NB4 (cell line): ENCODE measurements around the gene BRF1.

ENCODE experiments used
- MYC ChIP-seq: IDR thresholded peaks from 2 replicates; pipeline ENCODE4 v1.6.1; 2011; ENCODE audit warnings: low read depth, low read length
- POLR2A ChIP-seq: IDR thresholded peaks from 2 replicates; pipeline ENCODE4 v1.6.1; 2011; ENCODE audit warnings: mild to moderate bottlenecking; ENCODE audit not compliant: insufficient read length; ENCODE audit errors: extremely low read depth
- TF ChIP-seq, protein P1 (sequence below): IDR thresholded peaks from one replicate; pipeline ENCODE4 v1.5.1; 2012; ENCODE audit warnings: low read depth, low read length
- TF ChIP-seq, protein P2 (sequence below): IDR thresholded peaks from 2 replicates; pipeline ENCODE4 v1.6.1; 2011; ENCODE audit warnings: low read depth, low read length

DNA sequence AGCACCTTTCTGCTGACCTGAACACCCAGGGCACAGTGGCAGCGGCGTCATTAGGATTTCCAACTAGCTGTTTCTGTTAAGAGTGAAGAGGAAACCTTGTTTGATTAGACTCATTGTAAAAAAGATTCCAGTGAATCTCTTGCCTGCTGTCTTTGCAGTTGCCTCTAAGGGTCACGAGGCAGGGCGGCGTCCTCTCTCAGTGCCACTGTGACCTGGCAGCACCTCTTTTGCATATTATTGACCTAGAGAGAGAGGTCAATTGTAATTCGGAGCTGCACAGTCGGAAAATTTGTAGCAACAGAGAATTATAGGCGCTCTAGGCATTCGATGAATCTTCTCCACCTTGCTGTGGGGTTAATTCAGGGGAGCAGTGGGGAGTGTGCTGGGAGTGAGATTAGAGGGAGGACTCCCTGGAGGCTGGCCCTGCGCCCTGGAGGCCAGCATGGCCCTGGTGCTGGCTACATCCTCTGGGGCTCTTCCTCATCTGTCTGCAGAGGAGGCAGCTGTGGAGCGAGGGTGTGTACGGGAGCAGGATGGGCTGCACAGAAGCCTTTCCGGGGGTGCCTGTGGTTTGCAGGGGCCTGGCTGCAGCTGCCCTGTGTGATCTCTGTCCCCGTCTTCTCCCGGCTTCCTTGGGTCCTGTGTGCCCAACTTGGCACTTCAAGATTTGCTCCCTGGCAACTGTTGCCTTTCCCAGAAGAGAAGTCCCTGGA is 28.0 kb upstream of the BRF1 start:
- TF ChIP-seq, protein P1, sequence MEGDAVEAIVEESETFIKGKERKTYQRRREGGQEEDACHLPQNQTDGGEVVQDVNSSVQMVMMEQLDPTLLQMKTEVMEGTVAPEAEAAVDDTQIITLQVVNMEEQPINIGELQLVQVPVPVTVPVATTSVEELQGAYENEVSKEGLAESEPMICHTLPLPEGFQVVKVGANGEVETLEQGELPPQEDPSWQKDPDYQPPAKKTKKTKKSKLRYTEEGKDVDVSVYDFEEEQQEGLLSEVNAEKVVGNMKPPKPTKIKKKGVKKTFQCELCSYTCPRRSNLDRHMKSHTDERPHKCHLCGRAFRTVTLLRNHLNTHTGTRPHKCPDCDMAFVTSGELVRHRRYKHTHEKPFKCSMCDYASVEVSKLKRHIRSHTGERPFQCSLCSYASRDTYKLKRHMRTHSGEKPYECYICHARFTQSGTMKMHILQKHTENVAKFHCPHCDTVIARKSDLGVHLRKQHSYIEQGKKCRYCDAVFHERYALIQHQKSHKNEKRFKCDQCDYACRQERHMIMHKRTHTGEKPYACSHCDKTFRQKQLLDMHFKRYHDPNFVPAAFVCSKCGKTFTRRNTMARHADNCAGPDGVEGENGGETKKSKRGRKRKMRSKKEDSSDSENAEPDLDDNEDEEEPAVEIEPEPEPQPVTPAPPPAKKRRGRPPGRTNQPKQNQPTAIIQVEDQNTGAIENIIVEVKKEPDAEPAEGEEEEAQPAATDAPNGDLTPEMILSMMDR, result no peak
- no peak for TF ChIP-seq POLR2A
- TF ChIP-seq, protein P2, sequence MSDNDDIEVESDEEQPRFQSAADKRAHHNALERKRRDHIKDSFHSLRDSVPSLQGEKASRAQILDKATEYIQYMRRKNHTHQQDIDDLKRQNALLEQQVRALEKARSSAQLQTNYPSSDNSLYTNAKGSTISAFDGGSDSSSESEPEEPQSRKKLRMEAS, result no peak
- TF ChIP-seq MYC, result no peak
